Peyer's patch (tissue), 4 donors: ENCODE measurements around the gene OTOS.

Experiments used
- CTCF ChIP-seq, 6 experiments: fragments of 450-650 bp in 4 of 6; fragments of 200-600 bp in 2 of 6; sonication (generic) in 1 of 6; IDR thresholded peaks; one replicate each; pipeline ENCODE4 v1.5.1; 2017 to 2019; ENCODE audit warnings: antibody characterized with exemption in 6 of 6, mild to moderate bottlenecking in 3 of 6, moderate library complexity in 1 of 6
- POLR2A ChIP-seq, 2 donors: fragments of 450-650 bp; IDR thresholded peaks; one replicate each; pipeline ENCODE4 v1.5.1; 2017; ENCODE audit warnings: antibody characterized with exemption in 2 of 2, mild to moderate bottlenecking in 2 of 2, moderate library complexity in 2 of 2

DNA sequence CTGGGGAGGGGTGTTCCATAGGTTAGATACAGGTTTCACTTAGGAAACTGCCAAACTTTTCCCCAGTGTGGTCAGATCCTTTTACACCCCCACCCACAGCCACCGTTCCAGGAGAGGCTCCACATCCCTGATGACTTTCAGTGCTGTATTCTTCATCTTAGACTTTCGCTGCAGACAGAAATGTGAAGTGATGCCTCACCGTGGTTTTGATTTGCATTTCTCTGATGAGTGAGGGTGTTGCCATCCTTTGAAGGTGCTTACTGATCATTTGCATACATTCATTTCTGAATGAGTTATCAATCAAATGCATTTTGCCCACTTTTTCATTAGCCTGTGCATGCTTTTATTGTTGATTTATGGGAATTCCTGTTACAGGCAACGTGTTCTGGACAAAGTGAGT, 19.3 kb downstream of the OTOS start:
- TF ChIP-seq POLR2A (IDR thresholded peaks at IDR 0.05): no peak
- no peak for TF ChIP-seq CTCF (IDR thresholded peaks at IDR 0.05)
